Tracheal epithelial cell (primary cell): Measurements from ENCODE around the gene ZNF791. TPM values are rescaled to one million over a fixed set of nuclear protein-coding genes. Genes with fewer than 3 reads are reported as not detected.

Experiments
- total RNA-seq: library from RNA; depleted of rRNA; stranded (reverse); fragments of >200 nt; gene quantifications from 2 replicates; pipeline ENCODE4 v1.2.1, GENCODE V29; 2014

ZNF791 gene
- total RNA-seq: 7.2 and 13.6 TPM in 2 replicates

GRCh38 chr19:12610540-12611360 lies at the start of gene ZNF791, which contains the start of gene ZNF490:
Gene ZNF791 (plus strand): TSS chr19:12610920. CDS start chr19:12611080, 160 bp downstream.
Gene ZNF490 (minus strand): TSS chr19:12610813. CDS start chr19:12610680, 133 bp downstream.

GRCh38 chr19:12666265-12667048 lies 55.7 kb downstream of the ZNF791 start, which contains the start of the genes MAN2B1 and WDR83:
Gene MAN2B1 (minus strand): TSS chr19:12666742. CDS start chr19:12666701, 41 bp downstream.
Gene WDR83 (plus strand): TSS chr19:12666807. CDS start chr19:12669791, 2,984 bp downstream.

GRCh38 chr19:12681074-12681987 lies 70.6 kb downstream of the ZNF791 start, which contains the start of gene DHPS:
Gene DHPS (minus strand): TSS chr19:12681880. CDS start chr19:12681766, 114 bp downstream.

Other genes with a start within 250 kb of the ZNF791 start
- gene ZNF442, start 245.2 kb upstream of the ZNF791 start, total RNA-seq: 1.9 and 2.1 TPM in 2 replicates
- gene ZNF799, start 209.6 kb upstream of the ZNF791 start, total RNA-seq: 3.4 and 4.6 TPM in 2 replicates
- 2.4 and 3.0 TPM in 2 replicates for gene ZNF443, start 169.9 kb upstream of the ZNF791 start, total RNA-seq
- gene ZNF709, start 126.1 kb upstream of the ZNF791 start, total RNA-seq: 0.64 and 0.96 TPM in 2 replicates
- gene ZNF564, start 59.4 kb upstream of the ZNF791 start, total RNA-seq: 4.3 and 5.1 TPM in 2 replicates
- 7.0 and 7.7 TPM in 2 replicates for gene ZNF490, start 107 bp upstream of the ZNF791 start, total RNA-seq
- 42.8 and 58.8 TPM in 2 replicates for gene MAN2B1, start 55.8 kb downstream of the ZNF791 start, total RNA-seq
- gene WDR83, start 55.9 kb downstream of the ZNF791 start, total RNA-seq: 6.3 and 11.7 TPM in 2 replicates
- gene DHPS, start 71.0 kb downstream of the ZNF791 start, total RNA-seq: 63.4 and 72.7 TPM in 2 replicates
- gene GNG14, start 77.1 kb downstream of the ZNF791 start, total RNA-seq: not detected in 2 replicates
- 8.2 and 8.7 TPM in 2 replicates for gene FBXW9, start 85.7 kb downstream of the ZNF791 start, total RNA-seq
- gene TNPO2, start 113.0 kb downstream of the ZNF791 start, total RNA-seq: 28.4 and 29.4 TPM in 2 replicates
- 110 and 143 TPM in 2 replicates for gene TRIR, start 123.8 kb downstream of the ZNF791 start, total RNA-seq
- 72.9 and 77.6 TPM in 2 replicates for gene GET3, start 126.6 kb downstream of the ZNF791 start, total RNA-seq
- not detected in 2 replicates for gene BEST2, start 140.9 kb downstream of the ZNF791 start, total RNA-seq
- 40.9 and 52.3 TPM in 2 replicates for gene HOOK2, start 164.6 kb downstream of the ZNF791 start, total RNA-seq
- gene JUNB, start 180.6 kb downstream of the ZNF791 start, total RNA-seq: 221 and 311 TPM in 2 replicates
- 178 and 246 TPM in 2 replicates for gene PRDX2, start 190.9 kb downstream of the ZNF791 start, total RNA-seq
- gene THSD8, start 191.1 kb downstream of the ZNF791 start, total RNA-seq: not detected in 2 replicates
- 9.2 and 14.7 TPM in 2 replicates for gene RNASEH2A, start 195.7 kb downstream of the ZNF791 start, total RNA-seq
- not detected in 2 replicates for gene RTBDN, start 223.7 kb downstream of the ZNF791 start, total RNA-seq
- 0.43 and 1.4 TPM in 2 replicates for gene MAST1, start 227.6 kb downstream of the ZNF791 start, total RNA-seq